Measurements from ENCODE around the gene TMEM132A.

DNA sequence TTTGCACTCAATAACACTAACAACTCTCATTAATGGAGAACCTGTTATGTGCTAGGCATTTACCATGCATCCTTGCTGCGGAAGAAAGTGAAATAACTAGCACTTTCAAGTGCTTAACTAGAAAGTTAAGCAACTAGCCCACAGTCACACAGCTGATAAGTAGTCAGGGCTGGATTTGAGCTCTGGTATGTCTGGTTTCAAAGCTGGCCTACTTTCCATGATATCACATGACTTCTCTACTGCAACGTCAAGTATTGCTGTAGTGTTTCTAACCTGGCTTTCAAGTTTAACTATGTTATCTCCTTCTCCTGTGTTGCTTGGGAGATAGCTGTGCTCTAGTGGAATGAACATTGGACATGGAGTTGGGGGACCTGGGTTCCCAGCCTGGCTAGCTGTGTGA lies 15.6 kb downstream of the TMEM132A start:
- TF ChIP-seq, protein P1, sequence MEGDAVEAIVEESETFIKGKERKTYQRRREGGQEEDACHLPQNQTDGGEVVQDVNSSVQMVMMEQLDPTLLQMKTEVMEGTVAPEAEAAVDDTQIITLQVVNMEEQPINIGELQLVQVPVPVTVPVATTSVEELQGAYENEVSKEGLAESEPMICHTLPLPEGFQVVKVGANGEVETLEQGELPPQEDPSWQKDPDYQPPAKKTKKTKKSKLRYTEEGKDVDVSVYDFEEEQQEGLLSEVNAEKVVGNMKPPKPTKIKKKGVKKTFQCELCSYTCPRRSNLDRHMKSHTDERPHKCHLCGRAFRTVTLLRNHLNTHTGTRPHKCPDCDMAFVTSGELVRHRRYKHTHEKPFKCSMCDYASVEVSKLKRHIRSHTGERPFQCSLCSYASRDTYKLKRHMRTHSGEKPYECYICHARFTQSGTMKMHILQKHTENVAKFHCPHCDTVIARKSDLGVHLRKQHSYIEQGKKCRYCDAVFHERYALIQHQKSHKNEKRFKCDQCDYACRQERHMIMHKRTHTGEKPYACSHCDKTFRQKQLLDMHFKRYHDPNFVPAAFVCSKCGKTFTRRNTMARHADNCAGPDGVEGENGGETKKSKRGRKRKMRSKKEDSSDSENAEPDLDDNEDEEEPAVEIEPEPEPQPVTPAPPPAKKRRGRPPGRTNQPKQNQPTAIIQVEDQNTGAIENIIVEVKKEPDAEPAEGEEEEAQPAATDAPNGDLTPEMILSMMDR (IDR thresholded peaks at IDR 0.05) = no peak
- no peak for TF ChIP-seq ZFX (IDR thresholded peaks at IDR 0.05; ENCODE audit: borderline replicate concordance)

All from 22Rv1 (cell line).